Left lung (tissue), 10 donors: ENCODE data around the gene FGFR4. TPM values are rescaled to one million over a fixed set of nuclear protein-coding genes. Genes with fewer than 3 reads are reported as not detected.
A peak's percentile ranks its signal among the peaks of the same experiment; 100 is the strongest.

Experiments used
- ATAC-seq: fragments of 200-7000 bp; cut with Tn5 transposase; one replicate; pipeline ENCODE4 v1.9.1; 2020; ENCODE audit warnings: moderate library complexity
- DNase-seq, 4 donors: peaks; one replicate each; pipeline ENCODE4 v3.0.0-alpha.2; 2013 to 2020
- H3K27ac ChIP-seq, 2 donors: fragments of 200-600 bp; sonication (generic) in 1 of 2; one replicate each; pipeline versions ENCODE4 v1.5.0 to v1.8.0; 2020 to 2021
- H3K27me3 ChIP-seq, 2 donors: fragments of 200-600 bp; sonication (generic) in 1 of 2; one replicate each; pipeline versions ENCODE4 v1.5.0 to v1.8.0; 2020 to 2021
- H3K36me3 ChIP-seq, 2 donors: fragments of 200-600 bp; sonication (generic) in 1 of 2; one replicate each; pipeline versions ENCODE4 v1.5.0 to v1.8.0; 2020 to 2021
- H3K4me1 ChIP-seq, 2 donors: fragments of 200-600 bp; one replicate each; pipeline ENCODE4 v1.8.0; 2021
- H3K4me3 ChIP-seq, 2 donors: fragments of 200-600 bp; sonication (generic) in 1 of 2; one replicate each; pipeline versions ENCODE4 v1.5.0 to v1.8.0; 2020 to 2021; ENCODE audit warnings: mild to moderate bottlenecking in 1 of 2
- H3K9me3 ChIP-seq, 2 donors: fragments of 200-600 bp; sonication (generic) in 1 of 2; one replicate each; pipeline versions ENCODE4 v1.5.0 to v1.8.0; 2020 to 2021
- CTCF ChIP-seq, 2 donors: fragments of 200-600 bp; sonication (generic) in 1 of 2; IDR thresholded peaks; one replicate each; pipeline versions ENCODE4 v1.5.0 to v1.8.0; 2021; ENCODE audit warnings: antibody characterized with exemption in 2 of 2
- intact Hi-C, 2 donors: fragments of 100-400 bp; cut with DNase I; formaldehyde crosslinking; loops; one replicate each; pipeline versions ENCODE4 v1.11.2 to v1.14.2; 2022
- polyA plus RNA-seq, 6 donors: library from polyadenylated mRNA; unstranded; fragments of 120-200 nt; gene quantifications; one replicate each; pipeline ENCODE4 v1.2.1, GENCODE V29; 2013; ENCODE audit not compliant: insufficient read length in 6 of 6
- total RNA-seq, 2 donors: library from RNA; stranded (reverse); fragmentation: NEBNext Ultra II Directional; extraction: Animal tissue kit (Norgen Biotek cat#: 25700); gene quantifications; one replicate each; pipeline ENCODE4 v1.2.1, GENCODE V29; 2021
- donor health status: DM: no; HTN: yes; CAD: no.
- donor health status: DM: no; HTN: no; CAD: no.

FGFR4 gene
- total and polyA plus RNA-seq, 8 donors, result 14.8 to 325 (median 198) TPM

DNA sequence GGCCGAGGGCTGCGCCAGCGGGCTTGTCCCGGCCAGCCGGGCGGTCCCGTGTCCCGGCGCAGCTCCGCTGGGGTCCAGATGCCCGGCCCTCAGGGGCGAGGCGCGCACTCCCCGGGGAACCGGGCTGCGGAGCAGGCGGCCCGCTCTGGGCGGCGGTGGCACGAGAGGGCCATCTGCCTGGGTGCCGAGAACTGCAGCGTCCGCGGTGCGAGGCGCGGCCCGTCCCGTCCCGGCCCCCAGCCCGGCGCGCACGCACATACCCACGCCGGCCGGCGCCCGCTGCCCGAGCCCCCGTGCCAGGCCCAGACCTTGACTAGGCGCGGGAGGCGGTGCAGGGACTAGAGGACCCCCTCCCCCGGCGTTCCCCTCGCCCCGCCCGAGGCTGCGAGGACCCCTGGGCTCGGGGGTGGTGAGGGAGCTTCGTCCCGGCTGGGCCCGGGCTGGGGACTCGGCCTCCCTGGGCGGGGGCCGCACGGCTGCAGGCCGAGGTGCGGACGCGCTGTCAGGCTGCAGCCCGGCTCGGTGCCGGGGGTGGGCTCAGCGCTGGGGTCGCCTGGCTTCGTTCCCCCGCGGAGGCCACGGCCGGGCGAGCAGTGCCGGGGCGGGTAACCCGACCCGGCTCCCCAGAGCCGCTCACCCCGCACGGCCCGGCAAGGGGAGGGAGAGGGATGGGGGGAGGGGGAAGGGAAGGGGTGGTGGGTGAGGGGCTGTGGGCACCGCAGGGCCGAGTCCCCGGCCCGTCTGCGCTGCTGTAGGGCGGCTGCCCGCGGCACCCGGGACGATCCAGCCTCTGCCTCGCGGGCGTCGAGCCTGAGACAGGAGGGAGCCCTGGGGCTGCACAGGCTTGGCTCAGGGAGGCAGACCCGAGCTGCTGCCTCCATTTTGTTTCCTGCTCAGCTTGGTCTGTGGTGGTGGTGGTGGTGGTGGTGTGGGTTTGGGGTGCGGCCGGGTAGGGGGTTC, 45.7 kb downstream of the FGFR4 start:
- Histone ChIP-seq H3K27ac (peak overlapping the region; percentile 89), H3K4me1 (peaks cover 28 to 45% of the 10 kb centered on the region in 2 donors), H3K27me3 (no peaks in the 10 kb centered on the region), H3K4me3 (peak overlapping the region; percentile 33 to 76), H3K9me3 (no peaks in the 10 kb centered on the region), H3K36me3 (peaks cover 0 to 22% of the 10 kb centered on the region in 2 donors)
- peak in 3 of 4 donors; percentile 47 to 83 (median 50) for DNase-seq
- intact Hi-C loops, result no loop called here
- no peak for TF ChIP-seq CTCF (IDR thresholded peaks at IDR 0.05)
- ATAC-seq, result peak; percentile 27

- ATAC-seq, result peak; percentile 83
- H3K4me1 ChIP-seq, result peaks cover 30 to 53% of the 10 kb centered on the region in 2 donors
- no peaks in the 10 kb centered on the region for H3K9me3 ChIP-seq
- intact Hi-C loops, result no loop called here
- peak within 1 kb of the TSS; percentile 89 for H3K27ac ChIP-seq
- H3K36me3 ChIP-seq, result peaks cover 0 to 30% of the 10 kb centered on the region in 2 donors
- H3K27me3 ChIP-seq, result no peaks in the 10 kb centered on the region
- no peak for TF ChIP-seq CTCF (IDR thresholded peaks at IDR 0.05)
- H3K4me3 ChIP-seq, result peak within 1 kb of the TSS; percentile 70 to 76
- peak; percentile 92 to 98 (median 94) for DNase-seq
These were observed 46.6 kb downstream of the FGFR4 start, which contains the start of gene NSD1 for GRCh38 chr5:177133096-177133852. Gene NSD1, plus strand, starts transcription at chr5:177133773. Its CDS starts 1,331 bp downstream, at chr5:177135104.

GRCh38 chr5:177133853-177134696, 47.4 kb downstream of the FGFR4 start:
- ATAC-seq, result peak; percentile 59
- TF ChIP-seq CTCF (IDR thresholded peaks at IDR 0.05), result no peak
- intact Hi-C loops, result no loop called here
- H3K4me1 ChIP-seq, result peaks cover 32 to 53% of the 10 kb centered on the region in 2 donors
- H3K27ac ChIP-seq, result peak overlapping the region; percentile 89
- H3K4me3 ChIP-seq, result peak overlapping the region; percentile 70 to 76
- no peaks in the 10 kb centered on the region for H3K9me3 ChIP-seq
- peak; percentile 56 to 92 (median 60) for DNase-seq
- H3K36me3 ChIP-seq, result peaks cover 0 to 34% of the 10 kb centered on the region in 2 donors
- H3K27me3 ChIP-seq, result no peaks in the 10 kb centered on the region

- Histone ChIP-seq H3K4me3 (peak overlapping the region; percentile 70 to 76), H3K9me3 (no peaks in the 10 kb centered on the region), H3K27ac (peak overlapping the region; percentile 89), H3K4me1 (peaks cover 37 to 60% of the 10 kb centered on the region in 2 donors), H3K27me3 (no peaks in the 10 kb centered on the region), H3K36me3 (peaks cover 0 to 34% of the 10 kb centered on the region in 2 donors)
- DNase-seq (no peak), ATAC-seq (no peak)
- intact Hi-C loops, result no loop called here
- no peak for TF ChIP-seq CTCF (IDR thresholded peaks at IDR 0.05)
These were observed 48.0 kb downstream of the FGFR4 start for GRCh38 chr5:177134697-177135225.
